IPS DF 6.9 (cell line): ENCODE data around the gene CTXN2.

ENCODE experiments used
- DNase-seq: peaks from one replicate; pipeline ENCODE4 v3.0.0-alpha.2; 2013; ENCODE audit warnings: low read depth, low spot score
- H3K27ac ChIP-seq: one replicate; pipeline ENCODE4 v1.5.1; 2013; ENCODE audit warnings: low read length, control low read depth
- H3K27me3 ChIP-seq: 2 replicates; pipeline ENCODE4 v1.6.1; 2013; ENCODE audit warnings: mild to moderate bottlenecking, low read length; ENCODE audit not compliant: control insufficient read depth, insufficient read depth
- H3K36me3 ChIP-seq: 2 replicates; pipeline ENCODE4 v1.6.1; 2013; ENCODE audit warnings: low read length; ENCODE audit not compliant: control insufficient read depth, insufficient read depth
- H3K4me1 ChIP-seq: 2 replicates; pipeline ENCODE4 v1.6.1; 2013; ENCODE audit warnings: low read length; ENCODE audit not compliant: control insufficient read depth, insufficient read depth
- H3K4me3 ChIP-seq: 2 replicates; pipeline ENCODE4 v1.5.1; 2013; ENCODE audit warnings: mild to moderate bottlenecking, low read length
- H3K9me3 ChIP-seq: 2 replicates; pipeline ENCODE4 v1.6.1; 2013; ENCODE audit warnings: low read length, inconsistent platforms; ENCODE audit not compliant: control insufficient read depth, insufficient read depth
- WGBS: extraction: QIAGEN DNeasy Blood & Tissue Kit; methylation state at CpG from one replicate; pipeline ENCODE4 v1.1.7; 2013; ENCODE audit warnings: mixed read lengths, missing lambda C conversion rate; ENCODE audit not compliant: insufficient read length, insufficient coverage; 5-methylcytosine and 5-hydroxymethylcytosine counted together

The CTXN2 gene

DNA sequence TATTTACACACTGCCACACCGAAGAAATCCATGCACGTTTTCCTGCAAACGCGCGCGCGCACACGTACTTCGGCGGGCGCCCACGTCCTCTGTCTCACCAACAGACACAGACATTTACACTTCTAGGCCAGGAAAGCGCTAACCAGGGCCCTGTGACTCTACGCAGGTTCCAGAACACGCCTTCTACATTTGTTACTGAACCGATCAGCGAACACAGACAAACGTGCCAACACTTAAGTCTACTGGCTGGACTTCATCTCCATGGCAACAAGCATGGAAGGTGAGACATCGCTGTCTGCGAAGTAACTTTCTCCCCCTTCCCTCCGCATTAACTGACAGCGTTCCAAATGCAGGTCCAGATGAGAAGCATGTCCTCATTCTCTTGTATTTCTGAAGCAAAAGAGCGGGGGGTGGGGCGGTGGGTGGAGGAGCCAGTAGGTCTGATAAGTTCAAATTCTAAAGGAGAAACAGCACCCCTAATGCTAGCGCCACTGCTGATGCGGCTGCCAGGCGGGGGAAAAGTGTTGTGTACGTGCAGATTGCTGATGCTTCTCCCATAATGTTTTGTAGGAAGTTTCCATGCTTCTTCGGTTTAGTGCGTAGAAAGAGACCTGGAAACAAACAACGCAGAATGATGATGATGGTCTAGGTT, at the start of gene CTXN2:
CTXN2 (plus strand) TSS at position 92 of the 652 bp plus-strand sequence. CDS start 9,636 bp downstream, outside the sequence.
- DNase-seq: no peak

DNA sequence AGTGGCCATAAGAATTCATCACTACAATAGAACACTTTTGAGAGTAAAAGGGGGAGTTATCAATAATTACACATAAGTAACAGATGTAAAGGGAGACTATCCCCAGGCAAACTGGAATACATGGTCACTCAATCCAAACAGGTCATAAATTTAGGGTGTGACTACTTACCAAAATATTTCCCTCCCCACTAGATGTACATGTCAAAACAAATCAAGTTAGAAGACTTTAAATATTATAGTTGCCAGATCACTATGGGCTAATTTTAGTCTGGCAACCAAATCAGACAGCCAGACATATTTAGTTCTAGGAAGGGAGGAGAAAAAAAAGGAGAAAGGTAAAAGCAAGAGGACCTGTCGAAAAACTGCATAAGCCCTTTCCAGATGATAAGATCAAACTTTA, 47.6 kb upstream of the CTXN2 start:
- WGBS: no CpG with 5 or more reads among the region's 1 CpG
- no peaks in the 10 kb centered on the region for H3K9me3 ChIP-seq
- H3K4me3 ChIP-seq: no peak overlapping the region
- H3K27me3 ChIP-seq: no peaks in the 10 kb centered on the region
- no peaks in the 10 kb centered on the region for H3K4me1 ChIP-seq
- no peak for DNase-seq
- no peak overlapping the region for H3K27ac ChIP-seq
- no peaks in the 10 kb centered on the region; the same call in 1 of the 2 replicates for H3K36me3 ChIP-seq

More for the DNA sequence above, at the start of gene CTXN2:
- no peaks in the 10 kb centered on the region for H3K36me3 ChIP-seq
- peak within 1 kb of the TSS; percentile 36; the same call in 1 of the 2 replicates for H3K4me3 ChIP-seq
- no peaks in the 10 kb centered on the region for H3K4me1 ChIP-seq
- H3K9me3 ChIP-seq: no peaks in the 10 kb centered on the region
- no CpG with 5 or more reads among the region's 31 CpGs for WGBS
- no peak within 1 kb of the TSS for H3K27ac ChIP-seq
- no peaks in the 10 kb centered on the region for H3K27me3 ChIP-seq

DNA sequence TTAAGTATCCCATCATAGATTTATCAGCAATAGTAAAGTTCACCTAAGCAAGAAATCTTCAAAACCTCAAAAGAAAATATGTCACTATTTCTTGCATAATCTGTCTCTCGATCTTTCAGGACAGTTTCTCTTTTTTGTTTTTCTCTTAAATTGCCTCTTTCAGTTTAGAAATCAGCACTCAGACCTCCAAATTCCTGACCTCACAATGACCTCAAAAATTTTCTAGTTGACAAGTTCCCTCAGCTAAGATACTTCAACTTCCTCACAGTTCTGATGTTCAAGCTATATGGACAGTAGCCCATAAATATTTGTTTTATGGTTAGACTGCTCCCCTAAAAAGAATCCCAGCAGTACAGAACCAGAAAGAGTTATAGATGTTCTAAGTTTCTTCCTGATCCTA, 46.6 kb upstream of the CTXN2 start:
- no peak overlapping the region for H3K4me3 ChIP-seq
- no peaks in the 10 kb centered on the region for H3K27me3 ChIP-seq
- no peaks in the 10 kb centered on the region for H3K4me1 ChIP-seq
- H3K36me3 ChIP-seq: no peaks in the 10 kb centered on the region; the same call in 1 of the 2 replicates
- no peaks in the 10 kb centered on the region for H3K9me3 ChIP-seq
- WGBS: no CpG with 5 or more reads among the region's 1 CpG
- DNase-seq: no peak
- H3K27ac ChIP-seq: no peak overlapping the region

DNA sequence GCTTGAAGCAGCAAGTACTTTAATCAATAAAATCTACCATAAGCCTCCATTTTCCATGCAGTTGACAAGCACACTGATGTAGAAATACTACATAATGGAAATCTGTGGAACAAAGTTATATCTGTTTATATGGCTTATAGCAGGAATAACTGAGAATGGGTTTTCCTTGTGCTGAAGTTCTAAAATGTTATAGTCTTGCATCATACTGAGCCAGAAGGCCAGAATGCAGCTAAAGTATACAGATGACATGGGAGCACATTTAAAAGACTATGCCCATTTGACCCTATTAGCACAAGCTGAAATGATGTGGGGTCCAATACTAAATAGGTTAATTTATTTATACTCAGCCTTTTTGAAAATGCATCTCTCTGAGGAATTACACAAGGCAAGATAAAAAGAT, 45.5 kb upstream of the CTXN2 start:
- Histone ChIP-seq H3K27ac (no peak overlapping the region), H3K27me3 (no peaks in the 10 kb centered on the region), H3K4me1 (no peaks in the 10 kb centered on the region), H3K9me3 (no peaks in the 10 kb centered on the region), H3K4me3 (no peak overlapping the region), H3K36me3 (no peaks in the 10 kb centered on the region; the same call in 1 of the 2 replicates)
- no peak for DNase-seq

DNA sequence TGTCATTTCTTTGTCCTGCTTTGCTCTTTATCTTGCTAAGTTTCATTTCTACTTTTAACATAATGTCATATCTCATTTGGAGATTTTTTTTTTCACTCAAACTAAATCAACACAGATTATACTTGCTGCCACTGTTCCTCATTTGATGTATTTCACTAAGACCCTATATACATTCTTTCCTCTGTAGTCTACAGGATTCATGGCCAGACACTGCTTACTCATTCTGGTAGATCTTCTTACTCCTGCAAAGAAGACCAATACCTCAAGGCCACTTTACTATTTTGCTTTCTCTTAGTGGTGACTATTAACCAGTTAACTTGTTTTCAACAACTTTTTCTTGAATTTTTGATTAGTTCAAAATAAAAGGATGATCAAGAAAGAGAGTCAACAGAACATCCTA, 44.1 kb upstream of the CTXN2 start:
- no peak for DNase-seq
- Histone ChIP-seq H3K36me3 (no peaks in the 10 kb centered on the region; the same call in 1 of the 2 replicates), H3K9me3 (no peaks in the 10 kb centered on the region), H3K27ac (no peak overlapping the region), H3K4me1 (no peaks in the 10 kb centered on the region), H3K4me3 (no peak overlapping the region), H3K27me3 (no peaks in the 10 kb centered on the region)

DNA sequence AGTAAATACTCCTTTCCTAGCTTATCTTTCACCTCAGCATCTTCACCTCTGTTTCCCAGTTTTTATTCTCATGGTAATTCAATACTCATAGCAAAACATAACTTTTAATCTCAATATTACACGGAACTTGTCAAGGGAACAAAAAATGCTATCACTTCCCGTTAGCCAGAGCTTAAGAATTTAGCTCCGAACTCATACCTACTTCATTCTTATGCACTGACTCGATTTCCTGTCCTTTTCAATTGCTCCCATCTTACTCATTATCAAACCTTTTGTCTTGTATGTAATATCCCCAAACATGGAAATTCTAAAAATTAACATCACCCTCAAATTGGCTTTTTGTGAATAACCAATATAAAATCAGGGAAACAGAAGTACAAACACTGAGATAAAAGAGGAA, 41.6 kb upstream of the CTXN2 start:
- Histone ChIP-seq H3K27ac (no peak overlapping the region), H3K9me3 (no peaks in the 10 kb centered on the region), H3K4me3 (no peak overlapping the region), H3K36me3 (no peaks in the 10 kb centered on the region; the same call in 1 of the 2 replicates), H3K27me3 (no peaks in the 10 kb centered on the region), H3K4me1 (no peaks in the 10 kb centered on the region)
- DNase-seq: no peak
- no CpG with 5 or more reads among the region's 4 CpGs for WGBS

DNA sequence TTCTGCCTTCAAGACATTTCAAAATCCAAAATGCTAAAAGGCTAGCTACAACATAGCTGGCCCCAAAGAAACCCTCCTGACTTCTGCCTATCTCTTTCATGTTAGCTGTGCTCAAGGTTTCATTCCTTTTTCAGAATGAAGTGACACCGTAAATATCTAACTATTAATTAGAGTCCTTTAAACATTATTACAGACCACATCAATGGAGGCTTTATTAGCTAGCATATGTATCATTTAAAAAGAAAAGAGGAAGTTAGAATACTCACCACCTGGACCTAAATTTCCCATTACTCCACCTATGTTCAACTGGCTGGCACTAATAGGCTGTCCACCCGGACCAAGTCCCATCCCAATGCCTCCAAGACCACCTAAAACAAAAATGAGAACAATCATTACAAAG, 37.9 kb upstream of the CTXN2 start:
- no CpG with 5 or more reads among the region's 2 CpGs for WGBS
- H3K4me1 ChIP-seq: no peaks in the 10 kb centered on the region
- H3K27ac ChIP-seq: no peak overlapping the region
- H3K36me3 ChIP-seq: no peaks in the 10 kb centered on the region; the same call in 1 of the 2 replicates
- no peaks in the 10 kb centered on the region for H3K27me3 ChIP-seq
- no peaks in the 10 kb centered on the region for H3K9me3 ChIP-seq
- DNase-seq: no peak
- no peak overlapping the region for H3K4me3 ChIP-seq

DNA sequence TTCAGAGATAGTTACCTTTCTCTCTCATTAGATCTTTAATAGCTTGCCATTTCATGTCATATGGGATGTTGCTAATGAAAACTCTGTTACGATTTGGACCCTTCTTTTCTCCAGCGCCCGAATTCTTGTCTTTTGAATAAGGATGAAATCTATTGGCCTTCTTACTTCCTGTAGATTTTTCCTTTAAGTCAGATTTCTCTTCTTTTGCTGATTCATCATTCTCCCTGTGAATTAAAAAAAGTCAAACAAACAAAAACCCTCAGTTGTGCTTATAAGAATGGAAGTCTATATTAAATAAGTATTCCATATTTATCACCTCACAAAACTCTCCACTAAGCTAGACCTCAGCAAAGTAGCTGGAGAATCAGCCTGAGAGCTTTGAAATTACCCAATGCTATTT, 22.8 kb upstream of the CTXN2 start:
- H3K4me3 ChIP-seq: no peak overlapping the region
- no peaks in the 10 kb centered on the region for H3K36me3 ChIP-seq
- WGBS: no CpG with 5 or more reads among the region's 3 CpGs
- H3K4me1 ChIP-seq: no peaks in the 10 kb centered on the region
- no peak overlapping the region for H3K27ac ChIP-seq
- no peak for DNase-seq
- no peaks in the 10 kb centered on the region for H3K9me3 ChIP-seq
- no peaks in the 10 kb centered on the region for H3K27me3 ChIP-seq

DNA sequence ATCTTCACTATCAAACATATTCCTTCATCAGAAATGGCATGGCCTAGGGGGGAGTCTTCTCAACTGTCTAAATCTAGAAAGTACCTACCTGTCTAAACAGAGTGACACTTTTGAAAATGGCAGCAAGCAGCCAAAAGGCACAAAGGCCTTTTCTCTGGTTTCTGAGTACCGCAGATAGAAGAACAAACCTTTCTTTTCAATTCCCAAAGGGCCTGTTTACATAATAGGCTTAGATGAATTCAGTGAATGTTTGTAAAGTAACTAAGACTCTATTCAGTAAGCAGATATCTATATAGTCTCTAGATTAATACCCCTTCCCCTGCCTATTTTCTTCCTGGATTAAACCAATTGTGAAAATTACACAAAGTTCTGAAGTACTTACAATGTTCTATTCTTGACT, 20.5 kb upstream of the CTXN2 start:
- no peak for DNase-seq
- no CpG with 5 or more reads among the region's 1 CpG for WGBS
- H3K4me1 ChIP-seq: no peaks in the 10 kb centered on the region
- no peak overlapping the region for H3K4me3 ChIP-seq
- no peaks in the 10 kb centered on the region for H3K36me3 ChIP-seq
- H3K27me3 ChIP-seq: no peaks in the 10 kb centered on the region
- no peak overlapping the region for H3K27ac ChIP-seq
- H3K9me3 ChIP-seq: no peaks in the 10 kb centered on the region

DNA sequence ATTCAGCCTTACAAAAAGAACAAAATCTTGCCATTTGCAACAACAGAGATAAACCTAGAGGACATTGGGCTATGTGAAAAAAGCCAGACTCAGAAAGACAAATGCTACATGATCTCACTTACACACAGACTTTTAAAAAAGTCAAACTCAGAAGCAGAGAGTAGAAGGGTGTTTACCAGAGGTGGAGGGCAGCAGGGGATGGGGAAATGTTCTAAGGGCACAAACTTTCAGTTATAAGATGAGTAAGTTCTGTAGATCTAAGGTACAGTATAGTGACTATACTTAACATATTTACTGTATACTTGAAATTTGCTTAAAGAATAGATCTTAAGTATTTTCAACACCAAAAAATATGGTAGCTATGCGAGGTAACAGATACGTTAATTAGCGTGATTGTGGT, 16.3 kb upstream of the CTXN2 start:
- Histone ChIP-seq H3K36me3 (no peaks in the 10 kb centered on the region), H3K4me3 (no peak overlapping the region), H3K4me1 (no peaks in the 10 kb centered on the region), H3K27me3 (no peaks in the 10 kb centered on the region), H3K27ac (no peak overlapping the region), H3K9me3 (no peaks in the 10 kb centered on the region)
- WGBS: no CpG with 5 or more reads among the region's 3 CpGs
- DNase-seq: no peak

DNA sequence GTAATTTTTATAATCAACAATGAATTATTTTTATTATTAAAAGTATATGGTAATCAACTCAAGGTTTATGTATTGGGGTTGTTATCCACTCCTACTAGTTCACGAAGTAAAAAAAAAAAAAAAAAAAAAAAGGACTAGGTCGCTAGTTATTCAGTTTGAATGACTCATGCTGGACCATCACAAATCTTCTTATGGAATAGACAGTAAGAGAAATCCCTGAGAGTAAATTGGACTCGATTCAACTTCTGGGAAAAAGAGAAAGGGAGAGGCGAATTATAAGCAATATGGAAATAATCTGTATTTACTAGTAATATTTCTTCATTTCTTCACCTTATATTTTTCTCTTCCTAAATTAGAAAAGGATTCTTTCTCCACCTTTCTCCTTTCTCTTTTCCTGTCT, 15.4 kb upstream of the CTXN2 start:
- Histone ChIP-seq H3K4me3 (no peak overlapping the region), H3K4me1 (no peaks in the 10 kb centered on the region), H3K9me3 (no peaks in the 10 kb centered on the region), H3K27ac (no peak overlapping the region), H3K36me3 (no peaks in the 10 kb centered on the region), H3K27me3 (no peaks in the 10 kb centered on the region)
- no CpG with 5 or more reads among the region's 4 CpGs for WGBS
- no peak for DNase-seq
